Measurements from ENCODE around the gene GAST. TPM values are rescaled to one million over a fixed set of nuclear protein-coding genes. Genes with fewer than 3 reads are reported as not detected.
A peak's percentile ranks its signal among the peaks of the same experiment; 100 is the strongest.

GAST gene
- total and polyA plus RNA-seq, 2 of the 13 experiments (the other 11 are each of a cell fraction or from before 2014, with no cell fraction given), result 0.32 to 0.42 TPM

- peak; percentile 1; the same call in 1 of the 2 replicates for TF ChIP-seq THRA (CRISPR knock-in tag; IDR thresholded peaks at IDR 0.05; ENCODE audit: borderline replicate concordance)
- 0 out of 2 replicates have a peak, but pooled peaks have one; percentile 33 for TF ChIP-seq PHF8 (CRISPR knock-in tag; IDR thresholded peaks at IDR 0.05)
- TF ChIP-seq NFIB (CRISPR knock-in tag; IDR thresholded peaks at IDR 0.05; ENCODE audit: borderline replicate concordance), result no peak
- no peak for TF ChIP-seq SCMH1 (CRISPR knock-in tag; IDR thresholded peaks at IDR 0.05; ENCODE audit: borderline replicate concordance)
- no peak for TF ChIP-seq GMEB2 (CRISPR knock-in tag; IDR thresholded peaks at IDR 0.05; ENCODE audit: low read depth)
- no peak for TF ChIP-seq NR2F6 (IDR thresholded peaks at IDR 0.05)
- no peak for TF ChIP-seq NR2F6 (CRISPR knock-in tag; IDR thresholded peaks at IDR 0.05)
- peak; percentile 86; the same call in 1 of the 2 replicates for TF ChIP-seq NFKB2 (CRISPR knock-in tag; IDR thresholded peaks at IDR 0.05; ENCODE audit: borderline replicate concordance)
- TF ChIP-seq KLF6 (CRISPR knock-in tag; IDR thresholded peaks at IDR 0.05), result no peak; the same call in 1 of the 2 replicates
- no peak for TF ChIP-seq SMYD3 (CRISPR knock-in tag; IDR thresholded peaks at IDR 0.05)
- TF ChIP-seq RNF2 (conservative IDR thresholded peaks at IDR 0.05; ENCODE audit: low read depth), result 0 out of 2 replicates have a peak, but pooled peaks have one; percentile 51
- TF ChIP-seq ZBTB40 (IDR thresholded peaks at IDR 0.05), result no peak
- TF ChIP-seq ZBTB40 (CRISPR knock-in tag; IDR thresholded peaks at IDR 0.05), result peak; percentile 56; the same call in 1 of the 2 replicates
- peak; percentile 14; the same call in 1 of the 2 replicates for TF ChIP-seq MAX (IDR thresholded peaks at IDR 0.05)
- TF ChIP-seq AHR (CRISPR knock-in tag; IDR thresholded peaks at IDR 0.05), result no peak
- no peak for TF ChIP-seq CREM (IDR thresholded peaks at IDR 0.05)
- no peak for TF ChIP-seq CREM (CRISPR knock-in tag; IDR thresholded peaks at IDR 0.05)
- TF ChIP-seq LBX2 (CRISPR knock-in tag; IDR thresholded peaks at IDR 0.05; ENCODE audit: borderline replicate concordance), result no peak
These were observed 44.7 kb upstream of the GAST start (continued) for GRCh38 chr17:41667280-41668041.

Data from HepG2 (cell line).